ENCODE measurements around the gene GNAO1.
"Not testable (repeated sequence)": the region's sequence is repeated elsewhere in the genome, so short reads cannot be mapped to it uniquely, and the experiment has no call there.

GNAO1 gene

GRCh38 chr16:56366945-56367344 is 175.7 kb downstream of the GNAO1 start:
- no peak for DNase-seq (ENCODE audit: low spot score)

DNA sequence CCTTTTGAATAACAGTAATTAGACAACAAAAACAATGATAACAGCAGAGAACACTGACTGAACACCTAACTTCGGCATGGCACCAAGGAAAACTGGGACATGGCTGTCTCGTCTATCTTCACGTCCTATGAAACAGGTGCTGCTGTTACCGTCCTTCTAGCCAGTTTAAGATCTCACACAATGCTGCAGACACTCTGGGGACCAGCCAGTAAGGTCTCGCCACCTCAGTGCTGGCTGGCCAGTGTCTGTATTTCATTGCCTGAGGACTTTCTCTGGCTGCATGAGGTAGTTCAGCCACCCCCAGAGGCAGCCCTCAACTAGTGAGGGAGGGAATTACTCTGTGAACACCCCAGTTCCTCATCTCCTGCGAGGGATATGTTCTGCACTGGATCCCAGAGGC is 176.5 kb downstream of the GNAO1 start:
- no peak for DNase-seq (ENCODE audit: low spot score)

DNA sequence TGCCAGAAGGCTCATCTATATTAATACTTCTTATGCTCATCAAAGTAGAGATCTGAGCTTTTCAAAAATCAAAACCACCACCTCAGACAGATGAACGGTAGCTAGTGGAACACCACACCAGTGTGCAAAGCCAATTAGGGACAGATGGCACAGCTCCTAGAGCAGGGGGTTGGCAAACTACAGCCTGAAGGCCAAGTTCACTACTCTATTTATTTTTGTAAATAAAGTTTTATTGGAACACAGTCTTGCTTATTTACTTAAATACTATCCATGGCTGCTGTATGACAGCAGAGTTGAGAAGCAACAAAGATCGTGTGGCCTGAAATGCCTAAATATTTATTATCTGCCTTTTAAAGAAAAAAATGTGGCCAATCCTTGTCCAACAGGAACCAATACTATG is 177.3 kb downstream of the GNAO1 start:
- no peak for DNase-seq (ENCODE audit: low spot score)

- no peak for DNase-seq (ENCODE audit: low spot score)
Measured at GRCh38 chr16:56369202-56369601, 177.9 kb downstream of the GNAO1 start.

GRCh38 chr16:56370185-56370874 is 179.0 kb downstream of the GNAO1 start:
- no peak for DNase-seq (ENCODE audit: low spot score)

DNA sequence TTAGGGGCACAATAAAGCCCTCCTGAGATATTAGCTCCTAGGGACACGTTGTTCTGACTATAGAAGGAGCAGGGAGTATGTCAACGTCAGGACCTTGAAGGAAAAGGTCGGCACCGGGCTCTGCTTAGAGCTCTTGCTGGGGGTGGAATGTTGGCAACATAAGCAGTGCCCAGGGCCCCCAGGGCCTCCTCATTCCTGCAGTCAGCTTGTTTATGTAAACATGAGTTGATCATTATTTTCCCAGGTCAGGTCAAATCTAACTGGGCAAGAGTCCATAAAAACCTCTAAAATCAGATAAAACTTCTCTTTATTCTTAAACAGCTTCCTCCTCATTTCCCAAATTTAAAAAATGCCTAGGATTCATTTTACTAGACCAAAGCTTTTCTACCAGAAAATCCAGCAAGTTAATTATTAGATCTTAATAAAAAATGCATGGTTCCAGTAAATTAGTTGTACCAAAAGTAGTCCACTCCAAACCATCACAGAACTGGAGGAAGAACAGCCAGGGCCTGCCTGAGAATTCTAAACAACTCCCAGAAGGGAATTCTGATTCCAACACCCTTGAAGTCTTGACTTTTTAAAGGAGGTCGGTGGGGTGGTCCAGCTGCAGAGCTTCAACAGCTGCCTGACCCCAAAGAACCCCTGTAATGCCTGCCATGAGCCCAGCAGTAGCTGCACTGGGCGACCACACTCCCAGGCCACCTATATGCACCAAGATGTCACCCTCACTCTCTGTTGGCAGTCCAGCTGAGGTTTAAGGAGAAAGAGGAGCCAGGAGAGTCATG is 179.8 kb downstream of the GNAO1 start:
- DNase-seq (ENCODE audit: low spot score) = no peak

- DNase-seq (ENCODE audit: low spot score) = no peak
Measured at GRCh38 chr16:56371660-56371937, 180.3 kb downstream of the GNAO1 start.

DNA sequence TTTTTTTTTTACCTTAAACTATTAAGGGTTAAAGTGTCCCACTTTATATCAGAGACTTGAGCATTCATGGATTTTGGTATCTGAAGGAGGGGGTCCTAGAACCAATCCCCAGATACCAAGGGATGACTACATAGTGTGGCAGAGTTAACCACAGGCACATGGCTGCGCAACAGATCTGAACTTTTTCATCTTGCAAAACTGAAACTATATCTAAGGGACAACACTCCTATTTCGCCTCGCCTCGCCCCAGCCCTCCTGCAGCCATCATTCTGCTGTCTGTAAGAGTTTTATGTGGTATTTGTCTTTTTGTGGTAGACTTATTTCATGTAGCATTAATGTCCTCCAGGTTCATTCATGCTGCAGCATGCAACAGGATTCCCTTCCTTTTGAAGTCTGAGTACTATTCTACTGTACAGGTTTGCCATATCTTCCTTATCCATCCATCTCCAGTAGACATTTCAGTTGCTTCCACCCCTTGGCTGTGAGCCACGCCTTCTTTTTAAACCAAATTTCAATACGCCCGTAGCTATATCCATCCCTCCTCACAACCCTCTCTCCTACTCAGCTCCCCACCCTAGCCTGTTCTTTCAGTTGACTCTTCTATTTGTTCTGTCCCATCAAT is 180.8 kb downstream of the GNAO1 start:
- DNase-seq (ENCODE audit: low spot score) = no peak

DNA sequence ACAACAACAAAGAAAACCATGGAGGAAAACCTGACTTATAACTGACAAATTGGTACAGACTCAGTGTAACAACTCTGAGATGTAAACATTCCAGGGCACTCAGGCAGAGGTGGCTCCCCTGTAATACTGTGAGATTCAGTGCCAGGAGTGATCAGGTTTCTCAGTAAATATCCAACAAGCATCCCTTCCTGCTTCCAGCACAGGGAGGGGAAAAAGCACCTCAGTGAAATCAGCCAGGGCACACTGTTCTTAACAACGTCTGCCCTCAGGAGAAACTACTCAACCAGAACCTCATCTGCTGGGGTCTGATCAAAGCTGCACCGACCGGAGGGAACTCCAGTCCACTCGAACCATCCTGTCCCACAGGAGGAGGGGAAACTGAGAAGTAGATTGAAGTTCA is 181.7 kb downstream of the GNAO1 start:
- no peak for DNase-seq (ENCODE audit: low spot score)

DNA sequence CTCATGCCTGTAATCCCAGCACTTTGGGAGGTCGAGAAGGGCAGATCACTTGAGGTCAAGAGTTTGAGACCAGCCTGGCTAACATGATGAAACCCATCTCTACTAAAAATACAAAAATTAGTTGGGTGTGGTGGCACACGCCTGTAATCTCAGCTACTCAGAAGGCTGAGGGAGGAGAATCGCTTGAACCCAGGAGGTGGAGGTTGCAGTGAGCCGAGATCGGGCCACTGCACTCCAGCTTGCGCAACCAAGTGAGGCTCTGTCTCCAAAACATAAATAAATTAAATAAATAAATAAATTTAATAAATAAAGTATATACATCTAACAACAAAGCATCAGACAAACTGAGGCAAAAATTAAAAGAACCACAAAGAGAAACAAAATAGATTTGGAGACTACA is 184.5 kb downstream of the GNAO1 start:
- DNase-seq (ENCODE audit: low spot score) = not testable (repeated sequence)

- DNase-seq (ENCODE audit: low spot score) = not testable (repeated sequence)
Measured at GRCh38 chr16:56379044-56379443, 187.8 kb downstream of the GNAO1 start.

GRCh38 chr16:56380778-56381485 is 189.6 kb downstream of the GNAO1 start:
- not testable (repeated sequence) for DNase-seq (ENCODE audit: low spot score)

- no peak for DNase-seq (ENCODE audit: low spot score)
Measured at GRCh38 chr16:56382459-56382858, 191.2 kb downstream of the GNAO1 start.

DNA sequence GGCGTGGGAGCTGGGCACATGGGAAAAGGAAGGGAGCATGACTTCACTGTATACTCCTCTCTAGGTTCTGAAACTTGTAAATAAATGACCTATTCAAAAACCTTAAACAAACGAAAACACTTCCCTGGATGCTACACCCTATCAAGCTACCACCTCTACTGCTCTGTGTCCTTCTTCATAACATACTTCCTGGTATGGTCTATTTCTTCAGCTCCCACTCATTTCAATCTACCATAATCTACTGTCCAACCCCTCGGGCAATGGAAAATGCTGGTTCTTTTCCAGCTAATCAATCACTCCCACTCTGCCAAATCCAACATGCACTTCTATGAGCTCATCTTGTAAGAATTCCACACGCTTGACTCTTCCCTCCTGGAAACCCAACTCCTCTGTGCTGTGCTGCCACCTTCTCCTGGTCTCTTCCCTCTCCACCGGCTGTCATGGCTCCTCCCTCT is 191.6 kb downstream of the GNAO1 start:
- DNase-seq (ENCODE audit: low spot score) = no peak

GRCh38 chr16:56384074-56384721 is 192.9 kb downstream of the GNAO1 start:
- DNase-seq (ENCODE audit: low spot score) = no peak

DNA sequence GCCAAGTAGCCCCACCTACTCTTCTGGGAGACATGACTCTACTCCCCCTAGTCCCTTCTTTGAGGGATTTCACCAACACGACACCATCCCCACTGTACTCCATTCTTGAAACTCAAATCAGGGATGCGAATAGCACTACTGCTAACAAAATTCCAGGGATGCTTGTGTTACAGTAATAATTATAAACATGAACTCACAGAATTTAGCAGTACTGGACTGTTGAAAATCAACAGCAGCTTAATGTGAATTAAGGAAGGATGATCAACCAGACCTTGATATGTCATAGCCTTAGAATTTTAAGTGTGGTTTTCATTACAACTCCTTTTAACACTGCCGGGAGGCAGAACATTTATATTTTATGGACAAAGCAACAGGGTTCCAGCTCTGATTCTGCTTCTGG is 196.1 kb downstream of the GNAO1 start:
- DNase-seq (ENCODE audit: low spot score) = no peak

GRCh38 chr16:56388209-56388608 is 196.9 kb downstream of the GNAO1 start:
- no peak for DNase-seq (ENCODE audit: low spot score)

GRCh38 chr16:56389554-56389953 is 198.3 kb downstream of the GNAO1 start:
- no peak for DNase-seq (ENCODE audit: low spot score)

- not testable (repeated sequence) for DNase-seq (ENCODE audit: low spot score)
Measured at GRCh38 chr16:56396724-56397123, 205.4 kb downstream of the GNAO1 start.

GRCh38 chr16:56399047-56399446 is 207.8 kb downstream of the GNAO1 start:
- DNase-seq (ENCODE audit: low spot score) = no peak

GRCh38 chr16:56399486-56399885 is 208.2 kb downstream of the GNAO1 start:
- no peak for DNase-seq (ENCODE audit: low spot score)

GRCh38 chr16:56400458-56400857 is 209.2 kb downstream of the GNAO1 start:
- DNase-seq (ENCODE audit: low spot score) = no peak

All from HuH-7 (cell line).